ENCODE results near the gene DPYD.

GRCh38 chr1:97128426-97128825 is 792.4 kb downstream of the DPYD start:
- TF ChIP-seq, protein P1, sequence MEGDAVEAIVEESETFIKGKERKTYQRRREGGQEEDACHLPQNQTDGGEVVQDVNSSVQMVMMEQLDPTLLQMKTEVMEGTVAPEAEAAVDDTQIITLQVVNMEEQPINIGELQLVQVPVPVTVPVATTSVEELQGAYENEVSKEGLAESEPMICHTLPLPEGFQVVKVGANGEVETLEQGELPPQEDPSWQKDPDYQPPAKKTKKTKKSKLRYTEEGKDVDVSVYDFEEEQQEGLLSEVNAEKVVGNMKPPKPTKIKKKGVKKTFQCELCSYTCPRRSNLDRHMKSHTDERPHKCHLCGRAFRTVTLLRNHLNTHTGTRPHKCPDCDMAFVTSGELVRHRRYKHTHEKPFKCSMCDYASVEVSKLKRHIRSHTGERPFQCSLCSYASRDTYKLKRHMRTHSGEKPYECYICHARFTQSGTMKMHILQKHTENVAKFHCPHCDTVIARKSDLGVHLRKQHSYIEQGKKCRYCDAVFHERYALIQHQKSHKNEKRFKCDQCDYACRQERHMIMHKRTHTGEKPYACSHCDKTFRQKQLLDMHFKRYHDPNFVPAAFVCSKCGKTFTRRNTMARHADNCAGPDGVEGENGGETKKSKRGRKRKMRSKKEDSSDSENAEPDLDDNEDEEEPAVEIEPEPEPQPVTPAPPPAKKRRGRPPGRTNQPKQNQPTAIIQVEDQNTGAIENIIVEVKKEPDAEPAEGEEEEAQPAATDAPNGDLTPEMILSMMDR (IDR thresholded peaks at IDR 0.05; ENCODE audit: low read length), result no peak
- TF ChIP-seq EZH2 (IDR thresholded peaks at IDR 0.05; ENCODE audit: borderline replicate concordance, low read length), result no peak

Data from OCI-LY1 (cell line).